GM12892 (cell line): ENCODE data around the gene KCNIP3.

Source experiments
- POLR2A ChIP-seq: IDR thresholded peaks from 2 replicates; pipeline ENCODE4 v1.6.1; 2011; ENCODE audit warnings: low read depth, low read length, control low read depth
- POLR2AphosphoS5 ChIP-seq: IDR thresholded peaks from 2 replicates; pipeline ENCODE4 v1.6.1; 2011; ENCODE audit warnings: low read depth, low read length, control low read depth

- TF ChIP-seq POLR2AphosphoS5 = no peak
- TF ChIP-seq POLR2A = no peak
Observed at GRCh38 chr2:95376311-95377215, 79.4 kb downstream of the KCNIP3 start.
